ENCODE data around the gene ADGRD2. TPM values are rescaled to one million over a fixed set of nuclear protein-coding genes. Genes with fewer than 3 reads are reported as not detected.

The ADGRD2 gene
- total RNA-seq, 1 donor from 2014 or later: not detected

GRCh38 chr9:124491049-124491975 is 41.1 kb downstream of the ADGRD2 start:
- intact Hi-C loops (cut with DNase I): no loop called here

GRCh38 chr9:124492818-124493217 is 42.6 kb downstream of the ADGRD2 start:
- no peak for DNase-seq (ENCODE audit: low spot score)
- intact Hi-C loops (cut with DNase I): no loop called here

More at GRCh38 chr9:124491049-124491975, 41.1 kb downstream of the ADGRD2 start:
- no peak for DNase-seq (ENCODE audit: low spot score)

GRCh38 chr9:124493218-124493617 is 43.0 kb downstream of the ADGRD2 start:
- DNase-seq (ENCODE audit: low spot score): no peak
- intact Hi-C loops (cut with DNase I): no loop called here

- intact Hi-C loops (cut with DNase I): no loop called here
- DNase-seq (ENCODE audit: low spot score): no peak
Measured at GRCh38 chr9:124493794-124494479, 43.7 kb downstream of the ADGRD2 start.

DNA sequence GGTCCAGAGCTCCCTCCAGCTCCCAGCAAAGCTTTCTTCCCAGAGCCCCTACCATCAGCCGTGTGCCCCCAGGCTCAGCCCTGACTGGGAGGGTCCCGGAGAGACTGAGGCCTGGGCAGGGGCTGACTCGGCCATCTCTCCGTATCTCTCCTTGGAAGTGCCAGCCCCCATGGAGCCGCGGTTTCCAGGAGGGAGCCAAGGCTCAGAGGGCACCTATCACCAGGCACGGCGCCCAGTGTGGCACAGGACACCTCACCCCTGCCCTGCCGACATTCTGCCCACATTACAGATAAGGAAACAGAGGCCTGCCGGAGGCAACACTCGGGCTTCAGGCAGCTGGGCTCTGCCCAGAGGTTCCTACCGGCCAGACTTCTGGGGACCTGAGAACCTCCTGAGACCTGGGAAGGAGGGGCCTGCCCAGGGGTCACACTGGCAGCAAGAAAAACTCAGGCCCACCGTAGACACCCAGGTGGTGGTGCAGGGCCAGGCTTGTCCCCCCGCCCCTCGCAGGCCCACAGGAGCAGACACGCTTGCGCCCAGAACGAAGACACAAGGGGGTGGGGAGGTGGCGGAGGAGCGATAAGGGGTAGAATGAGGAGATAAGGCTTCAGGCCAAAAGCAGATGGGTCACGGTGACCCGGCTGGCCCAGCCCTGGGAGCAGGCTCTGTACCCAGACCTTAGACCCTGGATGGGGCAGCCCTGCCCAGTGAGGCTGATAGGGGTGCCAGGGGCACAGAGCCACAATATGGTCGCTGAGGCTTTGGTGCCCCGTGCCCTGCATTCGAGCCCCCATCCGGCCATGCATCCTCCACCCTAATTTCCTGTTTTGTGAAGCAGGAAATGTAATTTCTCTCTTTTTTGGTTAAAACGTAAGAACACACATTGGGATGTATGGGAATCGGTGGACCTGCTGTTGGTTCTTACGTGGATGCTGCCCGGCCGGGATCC is 45.1 kb downstream of the ADGRD2 start:
- no peak for DNase-seq (ENCODE audit: low spot score)
- intact Hi-C loops (cut with DNase I): no loop called here

DNA sequence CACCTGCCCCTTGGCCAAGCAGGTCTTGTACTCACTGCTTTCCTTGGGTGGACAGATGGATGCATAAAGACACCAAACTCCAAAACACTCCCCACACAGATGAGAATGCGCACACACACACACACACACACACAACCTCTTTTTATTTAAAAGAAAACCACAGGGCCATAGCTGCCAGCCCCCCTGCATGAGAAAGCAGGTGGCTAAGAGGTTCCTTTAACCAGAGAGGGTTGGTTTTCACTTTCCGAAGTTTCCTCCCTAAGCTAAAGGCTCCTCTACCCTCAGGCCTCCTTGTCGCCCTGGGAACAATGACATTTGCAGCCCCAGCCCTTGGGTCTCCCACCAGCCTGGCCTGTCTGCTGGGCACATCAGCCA is 45.8 kb downstream of the ADGRD2 start:
- no peak for DNase-seq (ENCODE audit: low spot score)
- intact Hi-C loops (cut with DNase I): no loop called here

- intact Hi-C loops (cut with DNase I): no loop called here
- no peak for DNase-seq (ENCODE audit: low spot score)
Measured at GRCh38 chr9:124496463-124496862, 46.2 kb downstream of the ADGRD2 start.

DNA sequence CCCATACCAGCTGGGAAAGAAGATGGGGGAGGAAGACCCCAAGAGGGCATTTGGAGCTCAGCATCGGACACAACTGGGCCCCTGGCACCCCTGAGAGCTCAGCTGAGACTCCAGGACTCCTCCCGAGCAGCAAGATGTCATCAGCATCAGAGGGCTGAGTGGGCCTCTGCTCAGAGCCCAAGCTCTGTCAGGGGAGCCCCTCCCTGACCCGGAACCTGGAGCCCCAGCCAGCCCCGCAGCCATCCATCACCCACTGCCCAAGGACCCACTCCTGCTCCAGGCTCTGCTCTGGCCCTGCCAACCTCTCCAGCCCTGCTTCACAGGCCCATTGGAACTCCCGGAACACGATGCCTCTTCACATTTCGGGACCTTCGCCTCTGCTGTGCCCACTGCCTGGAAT is 47.2 kb downstream of the ADGRD2 start:
- intact Hi-C loops (cut with DNase I): no loop called here
- DNase-seq (ENCODE audit: low spot score): no peak

DNA sequence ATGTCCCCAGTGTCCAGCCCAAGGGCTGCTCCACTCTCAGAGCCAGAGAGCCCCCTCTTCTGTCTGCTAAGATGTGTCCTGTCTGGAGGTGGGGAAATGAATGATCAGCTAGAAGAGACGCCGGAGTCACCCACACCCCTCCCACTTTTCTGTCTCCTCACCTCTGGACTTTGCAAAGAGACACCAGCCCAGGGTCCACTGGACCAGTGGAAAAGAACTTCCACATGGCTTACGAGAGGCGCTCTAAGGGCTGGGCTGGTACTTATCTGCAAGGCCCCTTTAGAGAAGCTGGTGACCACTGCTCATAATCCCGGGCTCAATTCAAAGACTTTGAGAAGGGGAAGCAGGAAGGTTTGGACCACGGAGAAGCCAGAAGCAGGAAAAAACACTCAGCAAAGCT is 47.8 kb downstream of the ADGRD2 start:
- no peak for DNase-seq (ENCODE audit: low spot score)
- intact Hi-C loops (cut with DNase I): no loop called here

- intact Hi-C loops (cut with DNase I): no loop called here
- DNase-seq (ENCODE audit: low spot score): no peak
Measured at GRCh38 chr9:124498499-124499146, 48.4 kb downstream of the ADGRD2 start.

DNA sequence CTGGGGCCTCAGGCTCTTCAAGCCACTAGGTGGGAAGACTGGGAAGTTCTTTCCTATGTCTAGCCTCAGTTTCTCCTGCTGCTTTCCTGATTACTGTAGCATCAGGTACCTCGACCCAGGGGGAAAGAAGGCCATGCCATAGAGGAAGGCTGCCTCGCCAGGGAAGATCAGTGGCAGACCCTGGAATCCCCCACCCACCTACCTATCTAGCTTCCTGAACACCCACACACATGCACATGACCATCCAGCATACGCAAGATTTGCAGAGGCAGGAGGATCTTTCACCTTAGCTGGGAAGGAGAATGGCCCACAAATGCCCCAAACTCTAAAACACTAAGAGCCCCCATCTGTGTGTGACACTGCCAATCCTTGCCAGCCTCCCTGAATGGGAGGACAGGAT is 49.0 kb downstream of the ADGRD2 start:
- DNase-seq (ENCODE audit: low spot score): no peak
- intact Hi-C loops (cut with DNase I): no loop called here

GRCh38 chr9:124500028-124500795 is 50.0 kb downstream of the ADGRD2 start:
- intact Hi-C loops (cut with DNase I): no loop called here
- DNase-seq (ENCODE audit: low spot score): no peak

- intact Hi-C loops (cut with DNase I): no loop called here
- DNase-seq (ENCODE audit: low spot score): no peak
Measured at GRCh38 chr9:124500796-124501611, 50.8 kb downstream of the ADGRD2 start.

- no peak for DNase-seq (ENCODE audit: low spot score)
- intact Hi-C loops (cut with DNase I): no loop called here
Measured at GRCh38 chr9:124501771-124502320, 51.6 kb downstream of the ADGRD2 start.

- intact Hi-C loops (cut with DNase I): no loop called here
- no peak for DNase-seq (ENCODE audit: low spot score)
Measured at GRCh38 chr9:124502711-124503702, 52.8 kb downstream of the ADGRD2 start.

Measured in cardiac septum (tissue), 1 donor.